Thoracic aorta (tissue), 2 donors: ENCODE data around the gene ENTPD8. TPM values are rescaled to one million over a fixed set of nuclear protein-coding genes. Genes with fewer than 3 reads are reported as not detected.

ENCODE experiments used
- ATAC-seq: fragments of 150-250 bp; one replicate; pipeline ENCODE4 v1.8.0; 2017; ENCODE audit warnings: low read depth; ENCODE audit not compliant: insufficient number of reproducible peaks, low FRiP score
- DNase-seq: peaks from one replicate; pipeline ENCODE4 v3.0.0-alpha.2; 2020; ENCODE audit warnings: low spot score
- H3K27ac ChIP-seq, 2 donors: fragments of 200-600 bp; sonication (generic); 1 replicate in 1 of 2; 2 replicates in 1 of 2; pipeline ENCODE4 v1.5.1; 2016; ENCODE audit warnings: mild to moderate bottlenecking in 2 of 2, moderate library complexity in 2 of 2
- H3K27me3 ChIP-seq: fragments of 200-600 bp; sonication (generic); replicated peaks from 2 replicates; pipeline ENCODE4 v1.6.0; 2016; ENCODE audit warnings: mild to moderate bottlenecking; ENCODE audit not compliant: insufficient read depth
- H3K36me3 ChIP-seq: fragments of 200-600 bp; sonication (generic); one replicate; pipeline ENCODE4 v1.5.1; 2016
- H3K4me1 ChIP-seq, 2 donors: fragments of 200-600 bp; sonication (generic); 1 replicate in 1 of 2; 2 replicates in 1 of 2; pipeline versions ENCODE4 v1.5.1 to v1.6.0; 2016; ENCODE audit warnings: low read depth in 2 of 2, mild to moderate bottlenecking in 1 of 2; ENCODE audit not compliant: control insufficient read depth in 1 of 2
- H3K4me3 ChIP-seq: fragments of 200-600 bp; sonication (generic); 2 replicates; pipeline ENCODE4 v1.5.1; 2016; ENCODE audit warnings: mild to moderate bottlenecking
- H3K9me3 ChIP-seq: fragments of 200-600 bp; sonication (generic); 2 replicates; pipeline ENCODE4 v1.5.1; 2016
- CTCF ChIP-seq: fragments of 200-600 bp; sonication (generic); IDR thresholded peaks from one replicate; pipeline ENCODE4 v1.5.1; 2019; ENCODE audit warnings: antibody characterized with exemption
- total RNA-seq, 2 donors: library from RNA; depleted of rRNA; stranded (reverse); fragments of >200 nt; gene quantifications; one replicate each; pipeline versions ENCODE4 v1.1.0 to v1.2.3, GENCODE V29; 2016

The ENTPD8 gene
- not detected for total RNA-seq

GRCh38 chr9:137441289-137441934 is at the start of gene ENTPD8:
TSS of gene ENTPD8 (minus strand) at chr9:137441357. CDS start at chr9:137438285, 3,072 bp downstream.
- ATAC-seq (no peak), DNase-seq (no peak)
- no peak for TF ChIP-seq CTCF
- Histone ChIP-seq H3K27me3 (peaks cover 4% of the 10 kb centered on the region), H3K9me3 (no peaks in the 10 kb centered on the region), H3K27ac (no peak within 1 kb of the TSS), H3K4me3 (peak within 1 kb of the TSS; percentile 65), H3K4me1 (peaks cover 5% of the 10 kb centered on the region in 2 donors), H3K36me3 (no peaks in the 10 kb centered on the region)

GRCh38 chr9:137490532-137491186 is 49.5 kb upstream of the ENTPD8 start:
- Histone ChIP-seq H3K9me3 (no peaks in the 10 kb centered on the region), H3K4me3 (no peak overlapping the region), H3K4me1 (no peaks in the 10 kb centered on the region), H3K36me3 (no peaks in the 10 kb centered on the region), H3K27ac (no peak overlapping the region), H3K27me3 (no peaks in the 10 kb centered on the region)
- ATAC-seq (no peak), DNase-seq (no peak)
- no peak for TF ChIP-seq CTCF

- no peak overlapping the region for H3K4me3 ChIP-seq
- H3K4me1 ChIP-seq: no peaks in the 10 kb centered on the region
- TF ChIP-seq CTCF: no peak
- ATAC-seq: no peak
- no peaks in the 10 kb centered on the region for H3K36me3 ChIP-seq
- H3K9me3 ChIP-seq: no peaks in the 10 kb centered on the region
- DNase-seq: no peak
- H3K27ac ChIP-seq: no peak overlapping the region
- H3K27me3 ChIP-seq: no peaks in the 10 kb centered on the region
Measured at GRCh38 chr9:137488906-137489305, 47.7 kb upstream of the ENTPD8 start.

- Histone ChIP-seq H3K27ac (no peak overlapping the region), H3K9me3 (no peaks in the 10 kb centered on the region), H3K4me3 (no peak overlapping the region), H3K4me1 (no peaks in the 10 kb centered on the region), H3K36me3 (no peaks in the 10 kb centered on the region), H3K27me3 (no peaks in the 10 kb centered on the region)
- no peak for TF ChIP-seq CTCF
- no peak for ATAC-seq
- no peak for DNase-seq
Measured at GRCh38 chr9:137488327-137488653, 47.1 kb upstream of the ENTPD8 start.

GRCh38 chr9:137487454-137488326 is 46.5 kb upstream of the ENTPD8 start:
- Histone ChIP-seq H3K27ac (no peak overlapping the region), H3K9me3 (no peaks in the 10 kb centered on the region), H3K27me3 (no peaks in the 10 kb centered on the region), H3K36me3 (no peaks in the 10 kb centered on the region), H3K4me1 (no peaks in the 10 kb centered on the region), H3K4me3 (no peak overlapping the region)
- DNase-seq (no peak), ATAC-seq (no peak)
- TF ChIP-seq CTCF: no peak
